Skeletal muscle tissue (tissue), 4 donors: Measurements from ENCODE around the gene CXCL10. TPM values are rescaled to one million over a fixed set of nuclear protein-coding genes. Genes with fewer than 3 reads are reported as not detected.

Source experiments
- H3K27ac ChIP-seq: one replicate; pipeline ENCODE4 v1.7.0; 2013; ENCODE audit warnings: mild to moderate bottlenecking, low read depth, low read length, inconsistent platforms
- H3K27me3 ChIP-seq, 3 donors: one replicate each; pipeline ENCODE4 v1.7.0; 2013; ENCODE audit warnings: low read length in 3 of 3; ENCODE audit not compliant: control insufficient read depth in 3 of 3, insufficient read depth in 3 of 3
- H3K36me3 ChIP-seq, 3 donors: one replicate each; pipeline ENCODE4 v1.7.0; 2013; ENCODE audit warnings: low read length in 3 of 3; ENCODE audit not compliant: control insufficient read depth in 3 of 3, insufficient read depth in 3 of 3
- H3K4me1 ChIP-seq, 3 donors: one replicate each; pipeline ENCODE4 v1.7.0; 2013; ENCODE audit warnings: low read length in 3 of 3, mild to moderate bottlenecking in 3 of 3; ENCODE audit not compliant: control insufficient read depth in 3 of 3, insufficient read depth in 3 of 3
- H3K4me3 ChIP-seq, 3 donors: one replicate each; pipeline ENCODE4 v1.7.0; 2013; ENCODE audit warnings: low read length in 3 of 3
- H3K9ac ChIP-seq, 3 donors: one replicate each; pipeline ENCODE4 v1.7.0; 2013; ENCODE audit warnings: low read length in 3 of 3, mild to moderate bottlenecking in 3 of 3, moderate library complexity in 2 of 3, low read depth in 1 of 3
- H3K9me3 ChIP-seq, 3 donors: one replicate each; pipeline ENCODE4 v1.7.0; 2013; ENCODE audit warnings: low read length in 3 of 3; ENCODE audit not compliant: control insufficient read depth in 3 of 3
- total RNA-seq: library from RNA; depleted of rRNA; stranded (reverse); fragments of >200 nt; gene quantifications from one replicate; pipeline ENCODE4 v1.2.3, GENCODE V29; 2014
- donor health status: Osteomylitis.

CXCL10 gene
- total RNA-seq, 1 donor from 2014 or later = 4.7 TPM

DNA sequence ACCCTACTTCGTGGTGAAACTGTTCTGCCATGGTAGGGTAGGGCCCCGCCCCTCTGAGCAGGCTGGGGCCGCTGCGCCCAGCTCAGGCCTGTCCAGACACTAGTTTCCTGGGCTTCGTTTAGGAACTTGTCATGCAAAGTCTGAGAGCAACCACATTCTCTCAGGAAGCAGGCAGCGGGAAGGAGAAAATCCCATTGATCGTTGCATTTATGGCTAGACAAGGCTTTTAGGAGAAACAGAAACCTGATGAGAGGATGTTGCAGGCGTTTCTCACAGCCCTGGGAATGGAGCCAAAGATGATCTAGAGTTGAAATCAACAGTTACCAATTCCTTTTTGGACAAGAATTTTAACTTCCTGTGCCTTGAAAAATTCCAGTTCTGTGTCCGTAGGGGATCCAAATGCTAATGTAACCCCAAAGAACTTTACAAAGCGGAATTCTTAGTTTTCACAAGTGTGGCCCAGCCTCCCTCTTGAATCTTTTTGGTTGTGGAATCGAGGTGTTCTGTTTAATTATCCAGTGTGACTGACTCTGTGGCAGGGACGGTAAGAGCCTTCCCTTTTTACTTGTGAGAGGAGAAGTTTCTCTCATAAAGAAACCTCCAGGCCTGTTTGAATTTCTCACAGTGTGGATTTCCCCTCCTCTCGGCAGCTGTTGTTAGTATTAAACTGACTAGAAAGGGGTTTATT lies 11.5 kb downstream of the CXCL10 start:
- H3K27ac ChIP-seq = peak overlapping the region; percentile 74
- no peaks in the 10 kb centered on the region for H3K36me3 ChIP-seq
- H3K9me3 ChIP-seq = no peaks in the 10 kb centered on the region
- no peak overlapping the region for H3K9ac ChIP-seq
- peaks cover 0 to 6% (median 5%) of the 10 kb centered on the region in 3 donors for H3K4me1 ChIP-seq
- H3K4me3 ChIP-seq = peak overlapping the region in 2 of 3 donors; percentile 27 to 57
- H3K27me3 ChIP-seq = no peaks in the 10 kb centered on the region

DNA sequence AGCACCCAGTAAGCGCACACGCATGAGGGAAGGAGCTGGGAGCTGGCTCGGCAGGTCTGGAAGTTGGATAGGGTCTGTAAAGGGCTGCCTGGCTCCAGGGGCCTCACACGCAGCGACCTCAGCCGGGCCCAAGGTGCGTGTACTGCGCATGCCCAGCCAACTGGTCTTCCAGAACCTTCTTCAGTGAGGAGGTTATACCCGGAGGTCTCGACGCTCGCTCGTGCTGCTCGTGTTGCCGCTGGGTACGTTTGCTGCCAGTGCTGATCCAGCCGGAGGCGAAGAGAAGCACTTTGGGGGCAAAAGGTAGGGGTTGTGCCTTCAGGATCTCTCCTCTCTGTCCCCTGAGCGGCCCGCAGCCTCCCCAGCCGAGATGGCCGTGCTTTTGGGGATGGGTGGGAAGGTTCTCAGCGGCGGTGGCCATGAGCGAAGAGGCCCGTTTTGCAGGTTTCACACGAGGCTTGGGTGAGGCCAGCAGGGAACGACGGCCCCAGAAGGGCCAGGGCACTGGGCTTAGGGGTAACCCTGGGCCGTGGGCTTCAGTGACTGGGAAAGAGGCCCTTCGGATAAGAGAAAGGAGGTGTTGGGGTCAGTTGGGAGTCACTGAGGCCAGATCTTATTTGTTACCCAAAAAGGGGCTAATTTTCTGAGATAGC lies 12.2 kb downstream of the CXCL10 start:
- H3K36me3 ChIP-seq = no peaks in the 10 kb centered on the region
- H3K4me3 ChIP-seq = peak overlapping the region in 1 of 3 donors; percentile 57
- no peak overlapping the region for H3K9ac ChIP-seq
- H3K4me1 ChIP-seq = peaks cover 0 to 6% (median 5%) of the 10 kb centered on the region in 3 donors
- H3K27ac ChIP-seq = peak overlapping the region; percentile 74
- H3K9me3 ChIP-seq = no peaks in the 10 kb centered on the region
- H3K27me3 ChIP-seq = no peaks in the 10 kb centered on the region

DNA sequence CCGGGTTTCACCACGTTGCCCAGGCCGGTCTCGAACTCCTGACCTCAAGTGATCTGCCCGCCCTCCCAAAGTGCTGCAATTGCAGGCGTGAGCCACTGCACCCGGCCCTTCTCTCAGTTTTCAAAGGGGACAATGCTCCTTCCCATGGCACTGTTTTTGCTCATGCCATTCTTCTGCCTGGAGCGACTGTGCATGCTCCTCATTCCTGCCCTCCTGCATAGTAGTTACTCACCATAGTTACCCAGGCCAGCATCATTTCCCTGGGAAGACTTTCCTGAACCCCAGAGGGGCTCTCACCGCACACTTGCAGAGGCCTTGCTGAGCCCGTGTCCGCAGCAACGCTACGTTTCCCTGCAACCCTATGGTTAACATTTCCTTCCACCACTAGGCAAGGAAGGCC lies 12.7 kb downstream of the CXCL10 start:
- H3K27ac ChIP-seq = no peak overlapping the region
- no peaks in the 10 kb centered on the region for H3K36me3 ChIP-seq
- H3K4me1 ChIP-seq = peaks cover 0 to 6% (median 5%) of the 10 kb centered on the region in 3 donors
- H3K9me3 ChIP-seq = no peaks in the 10 kb centered on the region
- H3K27me3 ChIP-seq = no peaks in the 10 kb centered on the region
- no peak overlapping the region for H3K4me3 ChIP-seq
- H3K9ac ChIP-seq = no peak overlapping the region

DNA sequence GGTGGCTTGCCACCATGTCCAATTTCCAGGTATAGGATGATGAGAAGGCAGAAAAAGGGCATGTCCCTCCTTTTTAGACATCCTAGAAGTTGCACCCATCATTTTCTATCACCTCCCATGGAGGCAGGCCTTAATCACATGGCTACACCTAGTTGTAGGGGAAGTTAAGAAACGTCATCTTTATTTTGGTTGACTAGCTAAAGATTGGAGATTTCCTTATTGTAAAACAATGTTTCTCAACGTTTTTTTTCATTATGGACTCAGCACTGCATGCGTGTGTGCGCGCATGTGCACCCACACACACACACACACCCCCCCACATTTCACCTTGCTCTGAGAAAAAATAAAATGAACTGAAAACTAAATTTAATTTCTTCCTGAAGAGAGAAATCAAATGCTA lies 14.0 kb downstream of the CXCL10 start:
- Histone ChIP-seq H3K4me3 (no peak overlapping the region), H3K27ac (no peak overlapping the region), H3K9me3 (no peaks in the 10 kb centered on the region), H3K9ac (no peak overlapping the region), H3K4me1 (peaks cover 0 to 6% (median 5%) of the 10 kb centered on the region in 3 donors), H3K36me3 (no peaks in the 10 kb centered on the region), H3K27me3 (no peaks in the 10 kb centered on the region)

DNA sequence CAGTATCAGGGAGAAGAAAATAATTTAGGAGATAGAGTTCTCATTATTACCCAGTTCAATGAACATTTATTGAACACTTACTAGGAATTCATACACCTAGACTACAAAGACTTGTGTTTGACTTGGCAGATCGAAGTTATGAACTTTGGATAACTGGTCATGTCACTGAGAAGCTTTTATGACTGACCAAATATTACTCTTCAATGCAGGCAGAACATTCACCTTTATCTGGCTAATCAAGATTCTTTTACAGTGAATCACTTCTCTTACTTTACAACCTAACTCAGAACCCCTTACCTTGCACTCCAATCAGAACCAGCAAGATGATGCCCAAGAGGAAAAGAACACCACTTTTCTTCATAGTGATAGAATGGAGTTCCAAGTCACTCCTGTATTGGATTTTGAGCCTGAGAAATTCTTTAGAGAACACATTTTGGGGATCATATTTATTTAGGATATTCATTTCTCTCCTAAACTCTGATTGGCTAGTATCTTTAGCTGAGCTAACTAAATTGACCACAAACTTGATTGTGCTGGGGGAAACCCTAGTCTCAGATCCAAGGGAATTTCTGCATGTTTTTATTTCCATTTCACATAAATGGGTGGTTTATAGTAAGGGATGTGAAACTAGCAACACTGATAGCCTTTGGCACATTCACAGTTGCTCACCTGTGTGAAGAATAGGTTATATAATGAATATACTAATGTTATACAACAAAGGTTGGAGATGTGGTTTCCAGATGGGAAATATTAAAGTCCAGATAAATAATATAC lies 16.0 kb downstream of the CXCL10 start, which contains the start of gene CXCL9:
TSS of gene CXCL9 (minus strand) at position 421 of the 774 bp plus-strand sequence. CDS start at position 361, 60 bp downstream.
- H3K9ac ChIP-seq = no peak within 1 kb of the TSS
- H3K4me3 ChIP-seq = no peak within 1 kb of the TSS
- peaks cover 0 to 5% (median 3%) of the 10 kb centered on the region in 3 donors for H3K4me1 ChIP-seq
- H3K9me3 ChIP-seq = no peaks in the 10 kb centered on the region
- H3K27ac ChIP-seq = no peak within 1 kb of the TSS
- no peaks in the 10 kb centered on the region for H3K27me3 ChIP-seq
- H3K36me3 ChIP-seq = no peaks in the 10 kb centered on the region

DNA sequence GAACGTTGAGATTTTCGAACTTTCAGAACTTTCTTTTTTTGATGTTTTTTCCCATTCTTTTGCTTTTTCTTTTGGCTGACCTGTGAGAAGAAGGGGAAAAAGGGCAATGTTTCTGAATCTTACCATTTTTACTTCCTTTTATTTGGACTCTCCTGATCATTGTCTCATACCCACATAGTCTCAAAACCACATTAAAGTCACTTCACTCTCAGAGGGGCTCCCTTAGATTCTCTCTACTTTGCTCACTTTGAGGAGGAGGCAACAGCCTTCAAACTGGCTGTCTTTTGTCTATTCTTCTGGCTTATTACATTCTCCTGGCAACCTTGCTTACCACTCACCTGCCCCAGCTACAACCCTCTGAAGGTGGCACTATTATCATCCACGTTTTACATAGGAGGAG lies 19.7 kb downstream of the CXCL10 start:
- Histone ChIP-seq H3K9ac (no peak overlapping the region), H3K4me1 (no peaks in the 10 kb centered on the region), H3K36me3 (no peaks in the 10 kb centered on the region), H3K27me3 (no peaks in the 10 kb centered on the region), H3K9me3 (no peaks in the 10 kb centered on the region), H3K4me3 (no peak overlapping the region), H3K27ac (no peak overlapping the region)

DNA sequence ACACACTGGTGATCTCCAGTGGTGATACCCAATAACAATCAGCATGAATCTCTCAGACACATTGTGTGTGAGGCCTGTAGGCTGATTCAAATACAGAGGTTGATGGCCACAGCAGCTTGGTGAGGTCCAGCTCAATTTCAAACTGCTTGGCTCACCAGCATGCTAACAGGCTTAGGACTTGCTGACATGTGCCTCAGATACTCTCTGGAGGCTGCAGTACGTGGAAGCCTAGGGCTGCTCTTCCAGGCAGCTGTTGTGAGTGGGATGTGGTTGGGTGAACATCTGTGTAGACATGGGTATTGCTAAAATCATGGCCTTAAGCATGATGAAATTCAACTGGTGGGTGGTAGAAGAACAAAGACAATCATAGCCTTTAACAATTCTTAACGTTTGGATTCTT lies 20.3 kb downstream of the CXCL10 start:
- Histone ChIP-seq H3K36me3 (no peaks in the 10 kb centered on the region), H3K9me3 (no peaks in the 10 kb centered on the region), H3K4me1 (no peaks in the 10 kb centered on the region), H3K4me3 (no peak overlapping the region), H3K27me3 (no peaks in the 10 kb centered on the region), H3K9ac (no peak overlapping the region), H3K27ac (no peak overlapping the region)

DNA sequence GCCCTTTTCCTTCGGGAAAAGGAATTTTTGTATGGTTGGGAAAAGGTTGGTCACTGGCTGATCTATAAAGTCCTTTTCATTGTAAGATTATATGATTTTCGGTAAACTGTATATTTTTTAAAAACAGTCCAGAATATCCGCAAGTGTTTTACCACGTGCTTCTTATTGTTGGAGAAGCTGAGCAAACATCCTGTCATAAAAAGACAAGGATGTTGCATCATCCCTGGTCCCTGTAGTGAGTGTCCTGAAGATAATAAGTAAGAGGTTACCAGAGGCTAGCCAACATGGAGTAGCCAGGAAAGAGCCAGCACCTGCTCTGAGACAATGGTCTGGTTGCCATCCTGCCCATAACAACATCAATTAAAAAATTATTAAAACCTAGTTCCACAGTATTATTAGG lies 21.1 kb downstream of the CXCL10 start:
- Histone ChIP-seq H3K9me3 (no peaks in the 10 kb centered on the region), H3K9ac (no peak overlapping the region), H3K4me3 (no peak overlapping the region), H3K27me3 (no peaks in the 10 kb centered on the region), H3K4me1 (no peaks in the 10 kb centered on the region), H3K27ac (no peak overlapping the region), H3K36me3 (no peaks in the 10 kb centered on the region)

DNA sequence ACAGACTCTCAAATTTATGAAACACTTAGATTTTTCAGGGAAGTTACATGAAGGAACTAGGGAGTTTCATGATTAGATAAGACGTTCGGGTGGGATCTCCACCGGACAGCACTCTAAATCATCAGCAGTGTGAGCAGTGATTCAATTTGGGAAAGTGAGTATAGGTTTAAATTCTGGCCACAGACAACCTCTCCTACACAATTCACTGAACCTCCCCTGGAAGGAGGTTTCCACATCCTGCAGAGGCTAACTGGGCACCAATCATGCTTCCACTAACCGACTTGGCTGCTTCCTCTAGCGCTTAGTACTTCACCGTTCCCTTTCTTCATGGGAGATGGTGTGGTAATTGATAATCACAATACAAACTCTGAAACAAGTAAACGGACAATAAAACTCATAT lies 21.6 kb downstream of the CXCL10 start:
- Histone ChIP-seq H3K27ac (no peak overlapping the region), H3K9me3 (no peaks in the 10 kb centered on the region)

DNA sequence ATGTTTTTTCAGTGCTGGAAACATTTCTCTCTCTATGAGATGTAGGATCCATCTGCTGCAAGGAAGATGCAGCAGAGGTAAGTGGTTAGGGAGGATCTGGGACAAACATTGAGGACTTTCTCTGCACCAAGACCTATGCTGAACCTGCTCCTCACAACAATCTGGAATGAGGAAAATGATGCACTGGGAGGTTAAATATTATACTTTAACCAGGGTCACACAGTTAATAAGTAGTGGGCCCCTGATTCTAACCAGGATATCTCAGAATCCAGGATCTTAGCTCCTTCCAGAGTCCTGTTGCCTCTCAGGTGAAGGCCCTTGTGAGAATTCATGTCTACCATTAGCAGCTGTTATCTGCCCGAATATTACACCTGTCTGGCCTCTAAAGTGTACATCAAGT lies 23.0 kb downstream of the CXCL10 start:
- no peak overlapping the region for H3K4me3 ChIP-seq
- no peak overlapping the region for H3K9ac ChIP-seq
- H3K27ac ChIP-seq = no peak overlapping the region
- H3K9me3 ChIP-seq = no peaks in the 10 kb centered on the region
- no peaks in the 10 kb centered on the region for H3K4me1 ChIP-seq
- no peaks in the 10 kb centered on the region for H3K27me3 ChIP-seq
- no peaks in the 10 kb centered on the region for H3K36me3 ChIP-seq

More for the DNA sequence above, 21.6 kb downstream of the CXCL10 start:
- no peak overlapping the region for H3K9ac ChIP-seq
- H3K27me3 ChIP-seq = no peaks in the 10 kb centered on the region
- no peaks in the 10 kb centered on the region for H3K36me3 ChIP-seq
- H3K4me1 ChIP-seq = no peaks in the 10 kb centered on the region
- no peak overlapping the region for H3K4me3 ChIP-seq
